ENCODE results near the gene C22orf39.

Gene C22orf39

DNA sequence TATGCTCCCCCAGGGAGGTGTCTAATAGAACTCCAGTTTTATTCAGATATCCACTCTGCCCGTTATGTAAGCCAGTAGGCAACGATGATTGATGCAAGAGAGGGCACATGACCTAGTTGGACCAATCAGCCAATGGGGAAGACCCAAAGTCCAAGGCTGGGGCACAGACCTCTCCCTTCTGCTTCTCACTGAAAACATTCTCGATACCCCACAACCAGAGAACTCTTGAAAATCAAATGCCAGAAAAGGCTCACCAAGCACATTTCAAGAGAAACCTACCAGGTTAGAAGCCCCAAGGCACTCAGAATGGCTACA lies 23.4 kb downstream of the C22orf39 start:
- DNase-seq = no peak

DNA sequence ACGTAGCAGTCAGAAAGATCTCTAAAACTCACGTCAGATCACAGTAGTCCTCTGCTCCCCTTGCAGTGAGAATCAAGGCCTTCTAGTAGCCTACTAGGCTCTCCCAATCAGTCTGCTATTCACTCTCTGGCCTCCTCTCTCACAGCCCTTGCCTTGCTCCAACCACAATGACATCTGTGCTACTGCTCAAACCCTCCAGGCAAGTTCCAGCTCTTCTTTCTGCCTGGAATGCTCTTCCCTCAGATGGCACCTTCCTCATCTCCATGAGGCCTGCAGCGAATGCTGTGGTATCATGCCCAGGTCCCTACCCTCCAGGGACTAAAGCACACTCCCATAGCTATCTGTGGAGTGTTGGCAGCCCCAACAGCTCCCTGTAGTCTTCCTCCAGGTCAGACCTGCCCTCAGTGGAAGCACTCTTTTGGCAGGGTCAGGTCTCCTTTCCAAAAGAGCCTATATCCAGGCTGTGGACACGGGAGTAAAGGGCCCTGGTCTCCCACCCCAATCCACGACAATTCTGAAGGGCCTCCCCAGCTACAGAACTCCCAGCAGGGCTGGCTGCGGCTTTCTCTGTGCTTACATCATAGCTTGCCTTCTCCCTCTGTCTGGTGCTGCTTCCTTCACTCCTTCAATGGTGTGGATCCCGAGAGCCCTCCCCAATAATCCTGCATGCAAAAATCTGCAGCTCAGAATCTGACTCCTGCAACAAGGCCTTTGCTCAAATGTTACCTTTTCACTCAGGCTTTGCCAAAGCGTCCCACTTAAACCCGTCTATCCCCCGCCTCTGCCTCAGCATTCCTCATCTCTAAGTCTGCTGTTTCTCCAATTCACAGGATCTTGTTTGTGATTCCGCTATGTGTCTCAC lies 24.8 kb downstream of the C22orf39 start:
- DNase-seq = no peak

DNA sequence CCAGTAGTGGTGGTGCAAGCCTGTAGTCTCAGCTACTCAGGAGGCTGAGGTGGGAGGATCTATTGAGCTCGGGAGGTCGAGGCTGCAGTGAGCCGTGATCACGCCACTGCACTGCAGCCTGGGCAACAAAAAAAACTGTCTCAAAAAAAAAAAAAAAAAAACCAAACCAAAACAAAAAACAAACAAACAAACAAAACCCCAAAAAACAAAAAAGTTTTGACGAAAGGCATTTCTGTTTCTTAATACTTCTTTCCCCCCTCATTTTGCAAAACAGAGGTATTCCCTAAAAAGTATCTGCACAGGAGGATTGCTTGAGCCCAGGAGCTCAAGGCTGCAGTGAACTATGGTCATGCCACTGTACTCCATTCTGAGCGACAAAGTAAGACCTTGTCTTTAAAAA lies 27.2 kb downstream of the C22orf39 start:
- no peak for DNase-seq

DNA sequence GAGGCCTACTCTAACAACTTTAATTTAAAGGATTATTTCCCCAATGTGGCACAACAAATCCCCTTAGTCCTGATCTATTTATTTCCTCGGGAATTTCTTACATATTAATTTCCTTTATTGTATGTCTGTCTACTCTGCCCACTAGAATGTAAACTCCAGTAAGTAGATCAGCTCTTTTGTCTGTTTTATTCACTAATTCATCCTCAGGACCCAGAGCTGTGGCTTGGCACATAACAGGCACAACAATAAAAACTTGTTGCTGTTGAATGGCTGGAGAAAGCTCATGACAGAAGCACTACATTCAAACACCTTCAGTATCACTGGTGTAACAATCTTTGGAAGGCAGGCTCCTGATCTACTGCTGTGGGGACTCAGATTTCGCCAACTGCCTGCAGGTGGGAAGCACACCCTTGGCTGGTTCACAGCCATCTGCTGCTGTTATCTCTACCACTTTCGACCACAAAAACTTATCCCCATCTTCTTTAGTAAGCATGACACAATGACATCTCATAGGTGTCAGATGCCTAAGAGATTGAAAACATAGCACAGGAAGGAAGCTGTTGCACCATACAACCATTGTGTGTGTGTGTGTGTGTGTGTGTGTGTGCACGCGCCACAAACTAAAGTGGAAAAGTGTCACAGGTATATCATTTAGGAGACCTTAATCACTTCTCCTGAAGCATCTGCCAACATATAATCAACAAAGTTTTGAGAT lies 27.9 kb downstream of the C22orf39 start:
- DNase-seq = peak; percentile 11

DNA sequence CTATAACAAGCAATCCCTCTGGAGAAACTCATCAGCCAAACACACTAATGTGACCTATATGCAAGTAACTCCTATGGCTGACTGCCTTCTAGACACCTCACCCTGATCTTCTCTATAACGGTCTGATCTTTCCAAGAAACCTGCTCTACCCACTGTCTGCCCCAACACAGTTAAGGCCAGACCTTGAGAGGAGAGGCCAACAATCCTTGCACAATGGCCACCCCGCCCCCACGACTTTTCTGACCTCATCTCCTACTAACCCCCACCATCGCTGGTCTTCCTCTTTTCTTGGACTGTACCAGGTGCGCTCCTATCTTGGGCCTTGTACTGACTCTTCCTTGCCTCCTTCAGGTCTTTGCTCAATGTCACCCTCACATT lies 28.4 kb downstream of the C22orf39 start:
- no peak for DNase-seq

DNA sequence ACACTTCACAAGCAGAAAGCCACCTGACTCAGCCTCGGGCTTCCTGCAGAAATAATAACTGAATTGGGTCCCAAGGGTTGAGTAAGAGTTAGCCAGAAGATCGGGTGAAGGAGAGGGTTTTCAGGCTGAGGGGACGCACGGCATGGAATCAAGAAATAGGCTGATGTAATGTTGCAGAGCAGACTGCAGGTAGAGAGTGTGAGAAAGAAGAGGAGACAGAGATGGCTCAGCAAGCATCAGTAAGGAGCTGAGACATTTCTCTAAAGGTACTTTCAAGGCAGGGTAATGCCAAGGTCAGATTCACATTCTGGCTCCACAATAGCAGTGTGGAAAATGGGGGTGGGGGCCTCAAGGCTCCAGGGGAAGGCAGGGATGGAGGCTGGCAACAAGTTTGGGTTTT lies 34.6 kb downstream of the C22orf39 start:
- DNase-seq = no peak

DNA sequence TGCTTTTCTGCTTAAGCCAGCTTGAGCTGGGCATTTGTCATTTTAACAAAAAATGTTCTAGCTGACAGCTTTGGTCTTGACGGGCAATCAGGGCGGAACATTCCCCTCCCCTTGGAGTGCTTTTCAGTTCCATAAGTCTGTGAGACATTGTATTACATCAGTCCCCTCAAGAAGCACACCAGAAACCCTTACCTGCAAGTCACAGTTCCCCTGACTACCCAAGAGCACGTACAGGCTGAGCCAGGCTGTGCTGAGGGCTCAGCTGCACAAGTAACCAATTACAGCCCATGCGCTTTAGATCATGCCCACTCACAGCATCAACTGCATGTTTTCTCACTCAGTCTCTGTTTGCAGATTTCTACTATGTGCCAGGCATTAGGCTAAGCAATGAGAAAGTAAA lies 35.0 kb downstream of the C22orf39 start:
- no peak for DNase-seq

DNA sequence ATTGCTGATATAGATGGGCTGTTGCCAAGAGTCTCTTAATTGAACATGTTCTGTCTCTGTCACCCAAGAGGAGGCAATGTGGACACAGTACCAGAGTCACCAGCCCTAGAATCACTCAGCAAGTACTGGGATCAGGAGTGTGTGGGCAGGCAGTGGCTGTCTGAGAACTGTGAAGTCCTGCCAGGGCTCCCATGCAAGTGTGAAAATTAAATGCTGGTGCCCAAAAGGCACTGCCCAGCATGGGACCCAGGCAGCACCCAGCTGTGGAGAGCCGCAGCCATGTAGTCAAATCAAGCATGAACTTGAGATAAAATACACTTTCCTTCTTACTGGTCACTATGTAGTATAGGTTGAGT lies 35.8 kb downstream of the C22orf39 start:
- DNase-seq = no peak

DNA sequence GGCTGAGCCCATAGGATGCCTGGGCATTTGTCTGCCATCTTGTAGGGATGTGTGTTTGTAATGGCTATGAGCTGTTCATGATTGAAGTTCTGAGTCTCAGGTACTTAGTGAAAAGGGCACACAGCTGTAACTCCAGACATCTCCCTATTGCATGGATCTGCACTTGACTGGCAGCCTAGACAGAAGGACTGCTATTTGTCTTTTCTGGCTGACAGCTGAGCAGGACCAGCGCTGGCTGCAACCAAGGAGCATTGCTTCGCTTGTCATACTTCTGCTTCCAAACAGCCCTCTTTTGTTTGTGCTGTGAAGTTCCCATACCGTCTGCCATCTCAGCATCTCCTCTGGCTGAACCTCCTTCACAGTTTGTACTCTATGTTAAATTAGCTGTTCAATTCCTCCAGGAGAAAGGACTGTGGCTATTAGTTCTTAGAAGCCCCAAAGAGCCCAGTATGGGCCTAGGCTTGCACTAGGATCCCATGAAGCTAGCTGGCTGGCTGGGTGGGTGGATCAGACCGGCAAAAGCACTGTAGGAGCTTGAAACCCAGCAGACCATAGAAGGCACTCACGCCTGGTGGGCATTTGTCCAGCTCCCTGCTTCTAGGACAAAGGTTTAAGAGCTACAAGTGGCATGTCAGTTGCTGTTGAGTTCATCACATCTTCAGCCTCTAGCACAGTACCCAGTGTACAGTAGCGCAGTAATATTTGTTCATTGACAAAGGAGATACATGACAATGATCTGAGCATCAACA lies 36.4 kb downstream of the C22orf39 start:
- DNase-seq = no peak

DNA sequence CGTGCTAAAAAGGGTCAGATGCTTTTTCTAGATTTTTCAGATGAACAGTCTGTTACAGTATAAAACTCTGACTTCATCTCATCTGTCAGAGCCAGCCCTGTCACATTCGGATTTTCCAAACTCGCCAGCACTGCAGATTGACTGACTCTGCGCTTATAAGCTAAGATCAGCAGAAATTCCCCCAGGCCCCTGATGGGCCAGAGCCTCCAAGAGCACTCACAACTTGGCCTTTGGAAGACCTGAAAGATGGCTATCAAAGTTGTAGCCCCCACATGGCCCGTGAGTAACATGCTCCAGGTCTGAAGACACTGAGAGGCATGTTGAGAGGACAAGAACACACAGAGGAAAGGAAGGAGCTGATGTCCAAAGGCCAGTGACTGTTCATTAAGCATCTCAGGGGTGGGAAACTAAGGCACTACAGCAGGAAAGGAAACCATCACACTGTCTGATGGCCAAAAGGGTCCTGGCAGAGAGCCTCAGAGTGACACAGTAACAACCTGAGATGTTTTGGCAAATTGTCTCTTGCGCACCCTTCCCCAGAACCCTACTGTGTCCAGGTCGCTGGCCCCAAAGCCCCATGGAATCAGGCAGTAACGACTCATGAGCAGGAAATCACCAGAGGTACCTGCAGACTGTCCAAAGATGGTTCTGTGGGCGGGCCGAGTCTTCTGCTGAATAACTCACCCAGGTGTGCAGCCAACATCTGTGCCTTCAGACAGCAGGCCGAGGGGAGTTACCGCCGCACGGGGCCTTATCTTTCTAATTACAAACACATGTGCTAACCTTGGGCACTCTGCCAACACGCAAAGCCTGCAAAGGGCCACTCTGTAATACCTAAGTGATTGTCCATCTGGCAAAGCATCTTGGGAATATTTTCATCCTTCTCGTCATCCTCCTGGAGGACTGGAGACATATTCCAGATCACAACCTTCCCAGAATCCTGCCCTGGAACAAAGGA lies 39.6 kb downstream of the C22orf39 start:
- peak; percentile 69 for DNase-seq

DNA sequence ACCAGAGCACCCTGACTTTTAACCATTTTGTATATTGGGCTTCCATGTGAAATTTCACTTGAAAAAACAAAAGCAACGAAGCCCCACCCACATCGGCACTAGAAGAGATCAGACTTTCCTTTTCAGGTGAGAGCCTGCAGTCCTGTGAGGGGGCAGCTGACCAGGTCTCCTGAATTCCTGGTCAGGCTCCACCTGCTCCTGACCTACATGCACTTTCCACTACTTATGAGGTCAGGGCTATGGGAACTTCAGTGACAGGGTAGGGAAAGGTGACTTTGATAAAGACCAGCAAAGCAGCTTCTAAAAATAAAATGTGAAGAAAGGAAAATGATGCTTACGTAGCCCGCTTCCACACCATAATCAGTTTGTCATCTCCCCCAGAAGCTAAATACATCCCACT lies 40.7 kb downstream of the C22orf39 start:
- no peak for DNase-seq

DNA sequence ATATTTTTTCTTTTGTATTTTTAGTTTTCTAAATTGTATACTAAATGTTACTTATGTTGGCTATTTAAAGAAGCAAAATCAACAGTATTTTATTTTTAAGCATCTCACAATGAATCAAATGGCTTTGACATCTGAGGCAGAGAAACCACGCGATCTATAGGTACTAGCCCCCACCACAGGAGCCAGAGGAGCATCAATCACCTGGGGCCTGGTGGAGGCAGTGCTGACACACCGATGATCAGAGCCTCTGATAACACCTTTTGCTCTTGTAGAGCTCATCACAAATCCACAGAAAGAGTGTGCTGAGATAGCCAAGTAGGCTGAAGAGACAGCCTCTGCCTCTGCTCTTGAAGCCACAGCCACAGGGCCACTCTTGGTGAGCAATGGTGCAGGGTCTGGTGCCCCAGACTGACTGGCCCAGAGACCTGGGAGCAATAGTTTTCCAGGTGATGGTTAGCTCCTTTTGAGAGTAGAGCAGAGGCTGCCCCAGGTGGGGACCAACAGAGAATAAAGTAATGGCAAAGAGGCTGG lies 41.2 kb downstream of the C22orf39 start:
- no peak for DNase-seq

DNA sequence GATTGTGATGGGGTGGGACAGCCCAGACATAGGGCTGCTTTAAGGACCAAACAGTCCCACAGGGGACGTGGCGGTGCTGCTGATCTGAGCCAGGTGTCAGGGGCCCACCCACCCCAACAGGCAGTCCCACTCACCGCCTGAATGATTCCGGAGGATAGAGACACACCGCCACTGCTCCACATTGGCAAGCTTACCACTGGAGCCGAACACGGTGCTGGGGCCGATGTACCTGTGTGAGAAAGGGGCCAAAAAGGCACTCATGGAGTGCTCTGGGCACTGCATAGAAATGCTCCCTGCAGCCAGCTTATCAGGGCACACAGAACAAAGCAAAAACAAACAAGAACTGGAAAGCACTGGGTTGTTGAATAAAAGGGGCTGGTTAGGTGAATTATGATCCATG lies 41.9 kb downstream of the C22orf39 start:
- DNase-seq = no peak

DNA sequence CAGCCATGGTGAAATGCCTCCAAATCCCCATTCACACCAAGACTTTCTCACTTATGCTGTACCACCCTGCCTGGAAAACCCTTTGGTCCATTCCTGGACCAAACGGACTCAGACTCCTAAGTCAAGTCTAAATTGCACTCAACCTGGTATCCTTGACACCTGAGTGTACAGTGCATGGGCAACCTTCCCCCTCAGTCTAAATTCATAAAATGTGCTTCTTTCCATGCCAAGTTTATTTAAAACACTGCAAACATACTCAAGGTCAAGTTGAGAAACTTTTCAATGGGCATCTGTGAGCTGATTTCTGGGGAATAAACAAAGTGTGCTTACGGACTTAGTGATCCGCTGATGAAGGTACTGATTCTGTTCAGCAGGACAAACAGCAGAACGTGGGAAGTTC lies 42.4 kb downstream of the C22orf39 start:
- DNase-seq = no peak

DNA sequence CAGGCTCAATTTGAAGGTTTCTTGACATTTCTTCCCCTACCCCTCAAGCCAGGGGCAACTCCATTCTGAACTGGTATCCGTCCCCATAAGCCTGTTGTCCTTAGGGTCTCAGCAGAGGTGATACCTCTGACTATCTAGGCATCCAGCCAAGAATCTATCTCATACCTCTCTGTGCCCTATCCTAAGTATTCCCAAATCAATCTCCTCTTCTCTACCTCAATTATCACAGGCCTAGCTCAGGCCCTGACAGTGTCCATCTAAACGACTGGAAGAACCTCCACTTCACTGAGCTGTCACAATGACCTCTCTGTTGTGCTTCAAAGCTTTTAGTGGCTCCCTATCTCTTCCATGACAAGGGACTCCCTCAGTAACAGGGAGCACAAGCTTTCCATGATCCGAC lies 42.8 kb downstream of the C22orf39 start:
- no peak for DNase-seq

DNA sequence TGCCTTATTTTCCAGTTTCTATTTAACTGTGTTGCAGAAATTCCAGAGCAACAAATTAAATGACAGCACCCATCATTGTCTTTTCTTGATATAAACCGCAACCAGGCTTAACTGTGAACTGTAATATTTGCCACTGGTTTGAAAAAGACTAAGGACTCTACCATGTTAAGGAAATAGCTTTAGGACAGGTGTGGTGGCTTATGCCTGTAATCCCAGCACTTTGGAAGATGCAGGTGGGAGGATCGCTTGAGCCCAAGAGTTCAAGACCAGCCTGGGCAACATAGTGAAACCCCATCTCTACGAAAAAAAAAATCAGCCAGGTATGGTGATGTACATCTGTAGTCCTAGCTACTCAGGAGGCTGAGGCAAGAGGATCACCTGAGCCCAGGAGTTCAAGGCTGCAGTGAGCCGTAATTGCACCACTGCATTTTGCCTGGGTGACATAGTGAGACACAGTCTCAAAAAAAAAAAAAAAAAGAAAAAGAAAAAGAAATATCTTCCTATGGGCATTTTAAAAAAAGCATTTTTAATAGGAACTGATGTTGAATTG lies 44.8 kb downstream of the C22orf39 start:
- no peak for DNase-seq

DNA sequence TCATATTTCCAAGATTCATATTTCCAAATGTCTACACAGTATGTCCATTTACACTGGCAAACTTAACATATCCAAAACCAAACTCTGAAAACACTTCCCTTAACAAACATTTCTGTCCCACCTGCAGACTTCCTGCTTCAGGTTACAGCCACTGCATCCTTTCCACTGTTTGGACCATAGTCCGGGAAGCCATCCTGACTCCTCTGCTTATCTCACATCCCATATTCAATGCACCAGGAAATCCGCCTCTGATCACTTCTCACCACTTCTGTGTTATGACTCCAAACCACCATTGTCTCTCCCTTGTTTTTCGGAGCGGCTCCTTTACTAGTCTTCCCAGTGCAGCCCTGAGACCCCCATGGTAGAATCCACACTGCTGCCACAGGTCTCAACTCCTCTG lies 46.0 kb downstream of the C22orf39 start:
- DNase-seq = no peak

DNA sequence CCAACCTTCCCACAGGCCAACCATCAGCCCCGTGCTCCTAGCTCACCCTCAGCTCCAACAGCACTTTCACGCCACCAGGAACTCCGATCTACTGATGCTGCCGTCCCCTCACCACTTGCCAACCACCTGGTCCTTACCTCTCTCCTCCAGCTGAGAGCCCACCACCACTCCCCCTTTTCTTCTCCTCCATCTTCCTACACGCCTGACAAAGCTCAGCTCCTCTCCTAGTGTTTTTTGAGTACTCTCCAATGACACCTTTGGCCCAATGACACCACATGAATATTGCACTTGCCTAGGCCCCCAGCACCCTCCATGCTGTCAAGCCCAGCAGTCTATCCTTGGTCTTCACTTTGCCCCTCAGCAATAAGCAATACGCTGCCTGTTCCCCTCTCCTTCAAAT lies 46.6 kb downstream of the C22orf39 start:
- no peak for DNase-seq

DNA sequence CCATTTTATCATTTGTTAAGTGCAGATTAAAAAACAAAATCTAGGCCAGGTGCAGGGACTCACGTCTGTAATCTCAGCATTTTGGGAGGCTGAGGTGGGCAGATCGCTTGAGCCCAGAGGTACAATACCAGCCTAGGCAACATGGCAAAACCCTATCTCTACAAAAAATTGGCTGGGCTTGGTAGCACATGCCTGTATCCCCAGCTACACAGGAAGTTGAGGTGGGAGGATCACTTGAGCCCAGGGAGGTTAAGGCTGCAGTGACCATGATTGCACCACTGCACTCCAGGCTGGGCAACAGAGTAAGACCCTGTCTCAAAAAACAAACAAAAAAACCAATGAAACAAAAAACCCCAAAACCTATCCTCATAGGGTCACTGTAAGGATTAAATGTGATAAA lies 48.9 kb downstream of the C22orf39 start:
- no peak for DNase-seq

DNA sequence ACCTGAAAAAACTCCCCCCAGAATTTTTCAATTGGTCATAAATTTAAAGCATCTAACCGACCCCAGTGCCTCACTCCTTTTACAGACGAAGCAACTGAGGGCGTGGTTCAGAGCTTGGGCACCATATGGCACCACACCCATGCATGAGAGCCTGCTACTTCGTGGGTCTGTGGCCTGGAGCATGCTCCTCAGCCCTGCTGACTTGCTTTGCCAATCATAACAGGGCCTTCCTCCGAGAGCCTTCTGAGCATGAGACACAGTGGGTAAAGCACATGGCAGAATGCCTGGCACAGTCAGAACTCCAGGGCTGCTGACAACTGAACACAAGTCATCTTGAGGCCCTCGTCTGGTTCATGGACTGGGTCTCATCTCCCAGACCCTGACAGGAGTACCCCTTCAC lies 49.3 kb downstream of the C22orf39 start:
- peak; percentile 12 for DNase-seq

DNA sequence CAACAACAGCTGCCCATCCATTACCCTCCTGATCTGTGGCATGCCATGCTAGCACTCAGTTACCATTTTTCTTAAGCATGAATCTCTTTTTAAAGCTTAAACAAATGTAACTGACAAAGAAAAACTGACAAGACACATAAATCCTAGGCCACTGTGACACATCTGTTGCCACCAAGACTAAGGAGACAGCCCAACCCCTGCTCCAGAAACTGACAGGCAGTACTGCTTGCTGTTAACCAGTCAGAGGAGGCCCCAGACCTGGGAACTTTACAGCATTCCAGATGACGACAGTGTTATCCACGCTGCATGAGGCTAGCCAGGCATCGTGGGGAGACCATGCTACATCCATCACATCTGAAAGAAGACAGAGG lies 49.8 kb downstream of the C22orf39 start:
- no peak for DNase-seq
